ENCODE measurements around the gene PROKR2. TPM values are rescaled to one million over a fixed set of nuclear protein-coding genes. Genes with fewer than 3 reads are reported as not detected.

The PROKR2 gene
- total and polyA plus RNA-seq, 2 of the 8 experiments (the other 6 are each of a cell fraction or from before 2014, with no cell fraction given), result 3.3 to 7.7 TPM

GRCh38 chr20:5364997-5365597 is 48.3 kb upstream of the PROKR2 start:
- no peak overlapping the region for H3K4me2 ChIP-seq (ENCODE audit: insufficient read depth in 1 of 2, low read depth in 2 of 2, low read length in 2 of 2)
- TF ChIP-seq ZNF274 (IDR thresholded peaks at IDR 0.05; ENCODE audit: borderline replicate concordance, extremely low read depth, low read length), result no peak
- no peak for TF ChIP-seq CTCF (IDR thresholded peaks at IDR 0.05; ENCODE audit: control extremely low read depth in 1 of 3, insufficient read depth in 1 of 3, low read depth in 1 of 3, low read length in 3 of 3)
- TF ChIP-seq E2F6 (IDR thresholded peaks at IDR 0.05), result no peak
- no peak for TF ChIP-seq CTBP2 (IDR thresholded peaks at IDR 0.05; ENCODE audit: borderline replicate concordance, insufficient read depth, insufficient read length, low read length)
- TF ChIP-seq HDAC6 (IDR thresholded peaks at IDR 0.05; ENCODE audit: low read depth, low read length), result no peak
- no peak for TF ChIP-seq EP300 (IDR thresholded peaks at IDR 0.05; ENCODE audit: borderline replicate concordance in 1 of 2, low read depth in 2 of 2, low read length in 2 of 2)
- H2BK15ac ChIP-seq (ENCODE audit: low read length), result no peak overlapping the region
- no peak overlapping the region for H4K8ac ChIP-seq (ENCODE audit: extremely low read depth, insufficient read depth, low read length)
- peaks cover 8 to 18% of the 10 kb centered on the region in 2 experiments; a peak in 3 of 4 replicates for H3K9me3 ChIP-seq (ENCODE audit: insufficient read depth in 2 of 2, low read depth in 1 of 2, low read length in 1 of 2)
- no peak overlapping the region for H2BK12ac ChIP-seq (ENCODE audit: low read depth, low read length)
- no peak overlapping the region for H4K91ac ChIP-seq (replicated peaks; ENCODE audit: insufficient read length, low read length)
- no peak for FAIRE-seq
- no peak overlapping the region for H3K27ac ChIP-seq (ENCODE audit: low read depth, low read length)
- no peaks in the 10 kb centered on the region for H3K27me3 ChIP-seq (replicated peaks in 1 of 4; ENCODE audit: control insufficient read depth in 3 of 4, extremely low read depth in 1 of 4, insufficient read depth in 3 of 4, low read length in 3 of 4)
- H4K20me1 ChIP-seq (replicated peaks in 1 of 2; ENCODE audit: control insufficient read depth in 1 of 2, insufficient read depth in 2 of 2, low read length in 2 of 2), result no peaks in the 10 kb centered on the region
- peaks cover 0 to 3% (median 0%) of the 10 kb centered on the region in 4 experiments; a peak in 1 of 8 replicates for H3K36me3 ChIP-seq (ENCODE audit: control insufficient read depth in 2 of 4, insufficient read depth in 4 of 4, low read length in 3 of 4)
- H3K4ac ChIP-seq (replicated peaks; ENCODE audit: insufficient read length, low read depth, low read length), result no peak overlapping the region
- no peaks in the 10 kb centered on the region for H3K23me2 ChIP-seq (ENCODE audit: low read depth, low read length)
- no peak overlapping the region for H4K5ac ChIP-seq (ENCODE audit: insufficient read length, low read depth, low read length)
- no peak overlapping the region for H2BK120ac ChIP-seq (replicated peaks; ENCODE audit: low read depth, low read length)
- H3K4me3 ChIP-seq (ENCODE audit: extremely low read depth in 1 of 4, insufficient read depth in 2 of 4, low read depth in 3 of 4, low read length in 4 of 4), result no peak overlapping the region
- peaks cover 0 to 5% (median under 1%) of the 10 kb centered on the region in 4 experiments; a peak in 1 of 7 replicates for H3K4me1 ChIP-seq (replicated peaks in 1 of 4; ENCODE audit: control insufficient read depth in 3 of 4, insufficient read depth in 4 of 4, low read length in 3 of 4)
- H2BK20ac ChIP-seq (ENCODE audit: low read length), result no peak overlapping the region
- H3K56ac ChIP-seq (replicated peaks; ENCODE audit: insufficient read length, low read depth, low read length), result no peak overlapping the region
- H3K9ac ChIP-seq (replicated peaks in 1 of 4; ENCODE audit: extremely low read depth in 1 of 4, low read depth in 3 of 4, low read length in 3 of 4), result no peak overlapping the region
- 83% methylated on average over 3 of the region's 3 CpGs; no CpG with 5 or more reads in 1 of the 2 experiments for WGBS, 2 experiments (ENCODE audit: extremely low coverage in 1 of 2, insufficient coverage in 1 of 2, insufficient read length in 1 of 2, insufficient replicate concordance in 2 of 2, low coverage in 1 of 2, low lambda C conversion rate in 2 of 2, missing lambda C conversion rate in 1 of 2)
- DNase-seq (ENCODE audit: low read depth in 1 of 2, low spot score in 2 of 2), result no peak
- H2BK5ac ChIP-seq (ENCODE audit: low read depth, low read length), result no peak overlapping the region
- POLR2A ChIA-PET (ENCODE audit: partially characterized antibody), result no interaction called here
- H3K18ac ChIP-seq (ENCODE audit: extremely low read depth, low read length), result no peak overlapping the region
- H3K79me1 ChIP-seq (ENCODE audit: low read depth, low read length), result no peaks in the 10 kb centered on the region
- H3K79me2 ChIP-seq (ENCODE audit: control insufficient read depth in 1 of 2, insufficient read depth in 2 of 2, low read length in 2 of 2), result no peaks in the 10 kb centered on the region
- H3K23ac ChIP-seq (ENCODE audit: insufficient read length), result no peak overlapping the region
- no peak overlapping the region for H2AK5ac ChIP-seq (ENCODE audit: low read depth, low read length)
- H3K14ac ChIP-seq (ENCODE audit: insufficient read length), result no peak overlapping the region
- H2AFZ ChIP-seq (ENCODE audit: low read length), result no peak overlapping the region
- CTCF ChIA-PET (ENCODE audit: partially characterized antibody), result interaction anchor here (0.6 to 1.4 kb wide), 3 partner anchors 141 to 429 kb away, joined by 3 to 4 read pairs (median 4); no protein-coding TSS in a partner anchor

Measured in H1 (cell line).